DOHH2 (cell line): ENCODE results near the gene CDKN1A.

ENCODE experiments used
- CTCF ChIP-seq: fragments of 200-600 bp; sonication (generic); IDR thresholded peaks from one replicate; pipeline ENCODE4 v1.5.1; 2014; ENCODE audit warnings: antibody characterized with exemption, mild to moderate bottlenecking, low read depth, low read length; ENCODE audit not compliant: poor library complexity, severe bottlenecking
- EZH2phosphoT487 ChIP-seq: fragments of 200-600 bp; sonication (generic); IDR thresholded peaks from 2 replicates; pipeline ENCODE4 v1.6.1; 2017; ENCODE audit warnings: borderline replicate concordance, mild to moderate bottlenecking, antibody characterized with exemption, low read length, moderate library complexity, mixed read lengths

- TF ChIP-seq CTCF (no peak), EZH2phosphoT487 (no peak)
These were observed 40.0 kb downstream of the CDKN1A start for GRCh38 chr6:36718560-36718959.
